ENCODE data around the gene CRTC2.

DNA sequence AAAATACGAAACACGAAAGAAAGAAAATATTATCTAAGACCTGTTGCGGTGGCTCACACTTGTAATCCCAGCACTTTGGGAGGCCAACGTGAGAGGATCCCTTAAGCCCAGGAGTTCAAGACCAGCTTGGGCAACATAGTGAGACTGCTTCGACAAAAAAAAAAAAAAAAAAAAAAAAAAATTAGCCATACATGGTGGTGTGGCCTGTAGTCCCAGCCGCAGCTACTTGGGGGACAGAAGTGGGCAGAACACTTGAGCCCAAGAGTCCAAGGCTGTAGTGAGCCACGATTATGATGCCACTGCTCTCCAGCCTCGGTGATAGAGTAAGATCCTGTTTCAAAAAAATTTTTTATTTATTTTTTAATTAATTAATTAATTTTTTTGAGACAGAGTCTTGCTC is 29.2 kb upstream of the CRTC2 start:
- TF ChIP-seq, protein P1, sequence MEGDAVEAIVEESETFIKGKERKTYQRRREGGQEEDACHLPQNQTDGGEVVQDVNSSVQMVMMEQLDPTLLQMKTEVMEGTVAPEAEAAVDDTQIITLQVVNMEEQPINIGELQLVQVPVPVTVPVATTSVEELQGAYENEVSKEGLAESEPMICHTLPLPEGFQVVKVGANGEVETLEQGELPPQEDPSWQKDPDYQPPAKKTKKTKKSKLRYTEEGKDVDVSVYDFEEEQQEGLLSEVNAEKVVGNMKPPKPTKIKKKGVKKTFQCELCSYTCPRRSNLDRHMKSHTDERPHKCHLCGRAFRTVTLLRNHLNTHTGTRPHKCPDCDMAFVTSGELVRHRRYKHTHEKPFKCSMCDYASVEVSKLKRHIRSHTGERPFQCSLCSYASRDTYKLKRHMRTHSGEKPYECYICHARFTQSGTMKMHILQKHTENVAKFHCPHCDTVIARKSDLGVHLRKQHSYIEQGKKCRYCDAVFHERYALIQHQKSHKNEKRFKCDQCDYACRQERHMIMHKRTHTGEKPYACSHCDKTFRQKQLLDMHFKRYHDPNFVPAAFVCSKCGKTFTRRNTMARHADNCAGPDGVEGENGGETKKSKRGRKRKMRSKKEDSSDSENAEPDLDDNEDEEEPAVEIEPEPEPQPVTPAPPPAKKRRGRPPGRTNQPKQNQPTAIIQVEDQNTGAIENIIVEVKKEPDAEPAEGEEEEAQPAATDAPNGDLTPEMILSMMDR (IDR thresholded peaks at IDR 0.05): no peak
- TF ChIP-seq POLR2A (IDR thresholded peaks at IDR 0.05): no peak
